Hypothalamus (tissue), 51 donors: ENCODE data around the gene CASK.

ENCODE experiments used
- DNase-seq, 51 donors: peaks; one replicate each; lab custom pipeline; 2025; lab: John Stamatoyannopoulos, UW

Gene CASK

GRCh38 chrX:41482154-41482850 is 441.1 kb downstream of the CASK start:
- DNase-seq, result no peak

- no peak for DNase-seq
These were observed 441.9 kb downstream of the CASK start for GRCh38 chrX:41481264-41482109.

GRCh38 chrX:41480508-41481260 is 442.7 kb downstream of the CASK start:
- no peak for DNase-seq

GRCh38 chrX:41478381-41478911 is 444.9 kb downstream of the CASK start:
- peak in 24 of 51 donors; percentile 1 to 65 (median 13) for DNase-seq

GRCh38 chrX:41475591-41476241 is 447.6 kb downstream of the CASK start:
- peak in 14 of 51 donors; percentile 0 to 32 (median 4) for DNase-seq

- DNase-seq, result peak in 2 of 51 donors; percentile 0 to 1
These were observed 448.2 kb downstream of the CASK start for GRCh38 chrX:41475191-41475590.

- no peak for DNase-seq
These were observed 448.6 kb downstream of the CASK start for GRCh38 chrX:41474726-41475100.

GRCh38 chrX:41473936-41474725 is 449.2 kb downstream of the CASK start:
- DNase-seq, result no peak

GRCh38 chrX:41472231-41472815 is 451.0 kb downstream of the CASK start:
- no peak for DNase-seq

GRCh38 chrX:41471786-41472185 is 451.6 kb downstream of the CASK start:
- DNase-seq, result no peak

- no peak for DNase-seq
These were observed 452.6 kb downstream of the CASK start for GRCh38 chrX:41470706-41471105.

GRCh38 chrX:41468647-41469323 is 454.6 kb downstream of the CASK start:
- DNase-seq, result peak in 6 of 51 donors; percentile 0 to 17 (median 2)
